Measurements from ENCODE around the gene TMEM117.
"Not testable (repeated sequence)": the region's sequence is repeated elsewhere in the genome, so short reads cannot be mapped to it uniquely, and the experiment has no call there.

The TMEM117 gene

GRCh38 chr12:43858991-43859390 is 23.1 kb downstream of the TMEM117 start:
- no peak overlapping the region for H3K4me3 ChIP-seq (ENCODE audit: low read depth, low read length)
- no peak overlapping the region for H3K4me2 ChIP-seq (ENCODE audit: low read length)
- no peak overlapping the region for H3K9ac ChIP-seq
- no peaks in the 10 kb centered on the region for H3K36me3 ChIP-seq (ENCODE audit: control insufficient read depth, insufficient read depth, low read length)
- no peaks in the 10 kb centered on the region for H3K4me1 ChIP-seq
- H3K79me2 ChIP-seq = no peaks in the 10 kb centered on the region
- H3K27me3 ChIP-seq (ENCODE audit: control insufficient read depth, insufficient read depth, low read length) = no peaks in the 10 kb centered on the region
- H3K9me3 ChIP-seq (ENCODE audit: control insufficient read depth, low read length) = no peaks in the 10 kb centered on the region
- no peak for TF ChIP-seq CTCF (IDR thresholded peaks at IDR 0.05)
- H2AFZ ChIP-seq = no peak overlapping the region
- H3K27ac ChIP-seq = no peak overlapping the region

- Histone ChIP-seq H3K9me3 (ENCODE audit: control insufficient read depth, low read length) (no peaks in the 10 kb centered on the region), H3K27me3 (ENCODE audit: control insufficient read depth, insufficient read depth, low read length) (no peaks in the 10 kb centered on the region), H3K79me2 (no peaks in the 10 kb centered on the region), H3K4me3 (ENCODE audit: low read depth, low read length) (no peak overlapping the region), H2AFZ (no peak overlapping the region), H3K9ac (no peak overlapping the region), H3K36me3 (ENCODE audit: control insufficient read depth, insufficient read depth, low read length) (no peaks in the 10 kb centered on the region), H3K4me1 (no peaks in the 10 kb centered on the region), H3K4me2 (ENCODE audit: low read length) (no peak overlapping the region), H3K27ac (no peak overlapping the region)
- TF ChIP-seq CTCF (IDR thresholded peaks at IDR 0.05) = no peak
Observed at GRCh38 chr12:43861015-43861839, 25.3 kb downstream of the TMEM117 start.

- Histone ChIP-seq H3K79me2 (no peaks in the 10 kb centered on the region), H3K9me3 (ENCODE audit: control insufficient read depth, low read length) (no peaks in the 10 kb centered on the region), H3K4me1 (no peaks in the 10 kb centered on the region), H3K27me3 (ENCODE audit: control insufficient read depth, insufficient read depth, low read length) (no peaks in the 10 kb centered on the region), H2AFZ (peak overlapping the region; percentile 44), H3K9ac (no peak overlapping the region), H3K4me3 (ENCODE audit: low read depth, low read length) (no peak overlapping the region), H3K36me3 (ENCODE audit: control insufficient read depth, insufficient read depth, low read length) (no peaks in the 10 kb centered on the region), H3K4me2 (ENCODE audit: low read length) (no peak overlapping the region), H3K27ac (no peak overlapping the region)
- no peak for TF ChIP-seq CTCF (IDR thresholded peaks at IDR 0.05)
Observed at GRCh38 chr12:43861840-43862150, 25.9 kb downstream of the TMEM117 start.

GRCh38 chr12:43863770-43864366 is 28.0 kb downstream of the TMEM117 start:
- Histone ChIP-seq H2AFZ (no peak overlapping the region), H3K36me3 (ENCODE audit: control insufficient read depth, insufficient read depth, low read length) (no peaks in the 10 kb centered on the region), H3K79me2 (no peaks in the 10 kb centered on the region), H3K9ac (no peak overlapping the region), H3K9me3 (ENCODE audit: control insufficient read depth, low read length) (no peaks in the 10 kb centered on the region), H3K27me3 (ENCODE audit: control insufficient read depth, insufficient read depth, low read length) (no peaks in the 10 kb centered on the region), H3K4me3 (ENCODE audit: low read depth, low read length) (no peak overlapping the region), H3K4me1 (no peaks in the 10 kb centered on the region), H3K27ac (no peak overlapping the region), H3K4me2 (ENCODE audit: low read length) (no peak overlapping the region)
- TF ChIP-seq CTCF (IDR thresholded peaks at IDR 0.05) = no peak

GRCh38 chr12:43864557-43864956 is 28.7 kb downstream of the TMEM117 start:
- H3K27ac ChIP-seq; H3K9me3 ChIP-seq (ENCODE audit: control insufficient read depth, low read length); H3K4me2 ChIP-seq (ENCODE audit: low read length); H3K4me1 ChIP-seq; H3K4me3 ChIP-seq (ENCODE audit: low read depth, low read length); H3K9ac ChIP-seq; H3K36me3 ChIP-seq (ENCODE audit: control insufficient read depth, insufficient read depth, low read length); H3K27me3 ChIP-seq (ENCODE audit: control insufficient read depth, insufficient read depth, low read length); H2AFZ ChIP-seq; H3K79me2 ChIP-seq: not testable (repeated sequence)
